ENCODE results near the gene DKKL1.
"Not testable (repeated sequence)": the region's sequence is repeated elsewhere in the genome, so short reads cannot be mapped to it uniquely, and the experiment has no call there.

The DKKL1 gene

GRCh38 chr19:49331616-49332055, 32.0 kb upstream of the DKKL1 start:
- H3K4me3 ChIP-seq (ENCODE audit: low read length), result no peak overlapping the region
- 75% methylated on average over 2 of the region's 2 CpGs for WGBS
- H3K27me3 ChIP-seq (ENCODE audit: insufficient read depth, low read length), result no peaks in the 10 kb centered on the region
- H3K36me3 ChIP-seq (ENCODE audit: insufficient read depth, low read length), result no peaks in the 10 kb centered on the region
- no peak overlapping the region for H3K9ac ChIP-seq (ENCODE audit: low read depth, low read length)
- H3K9me3 ChIP-seq (ENCODE audit: insufficient read depth, low read depth, low read length), result no peaks in the 10 kb centered on the region
- no peaks in the 10 kb centered on the region for H3K4me1 ChIP-seq (ENCODE audit: insufficient read depth, low read length)
- H3K27ac ChIP-seq (ENCODE audit: low read depth, low read length), result no peak overlapping the region

- H3K9ac ChIP-seq (ENCODE audit: low read depth, low read length); H3K27me3 ChIP-seq (ENCODE audit: insufficient read depth, low read length); H3K4me3 ChIP-seq (ENCODE audit: low read length); H3K9me3 ChIP-seq (ENCODE audit: insufficient read depth, low read depth, low read length); H3K4me1 ChIP-seq (ENCODE audit: insufficient read depth, low read length); H3K27ac ChIP-seq (ENCODE audit: low read depth, low read length); H3K36me3 ChIP-seq (ENCODE audit: insufficient read depth, low read length): not testable (repeated sequence)
- WGBS, result 94% methylated on average over 12 of the region's 13 CpGs
These were observed 30.8 kb upstream of the DKKL1 start for GRCh38 chr19:49332691-49333417.

GRCh38 chr19:49333418-49333805, 30.3 kb upstream of the DKKL1 start:
- WGBS, result 73% methylated on average over 3 of the region's 3 CpGs
- H3K9ac ChIP-seq (ENCODE audit: low read depth, low read length), result no peak overlapping the region
- H3K9me3 ChIP-seq (ENCODE audit: insufficient read depth, low read depth, low read length), result no peaks in the 10 kb centered on the region
- no peak overlapping the region for H3K27ac ChIP-seq (ENCODE audit: low read depth, low read length)
- H3K4me1 ChIP-seq (ENCODE audit: insufficient read depth, low read length), result peaks cover 7% of the 10 kb centered on the region; the same call in 1 of the 2 replicates
- no peaks in the 10 kb centered on the region for H3K36me3 ChIP-seq (ENCODE audit: insufficient read depth, low read length)
- H3K27me3 ChIP-seq (ENCODE audit: insufficient read depth, low read length), result peaks cover 11% of the 10 kb centered on the region
- no peak overlapping the region for H3K4me3 ChIP-seq (ENCODE audit: low read length)

- Histone ChIP-seq H3K4me1 (ENCODE audit: insufficient read depth, low read length) (peaks cover 8% of the 10 kb centered on the region; the same call in 1 of the 2 replicates), H3K36me3 (ENCODE audit: insufficient read depth, low read length) (no peaks in the 10 kb centered on the region), H3K27ac (ENCODE audit: low read depth, low read length) (no peak overlapping the region), H3K9ac (ENCODE audit: low read depth, low read length) (no peak overlapping the region), H3K4me3 (ENCODE audit: low read length) (no peak overlapping the region), H3K27me3 (ENCODE audit: insufficient read depth, low read length) (peaks cover 11% of the 10 kb centered on the region), H3K9me3 (ENCODE audit: insufficient read depth, low read depth, low read length) (no peaks in the 10 kb centered on the region)
- WGBS, result 73% methylated on average over 8 of the region's 8 CpGs
These were observed 29.8 kb upstream of the DKKL1 start for GRCh38 chr19:49333811-49334288.

- no peak within 1 kb of the TSS for H3K27ac ChIP-seq (ENCODE audit: low read depth, low read length)
- no peaks in the 10 kb centered on the region for H3K9me3 ChIP-seq (ENCODE audit: insufficient read depth, low read depth, low read length)
- WGBS, result 87% methylated on average over 13 of the region's 13 CpGs
- no peak within 1 kb of the TSS for H3K9ac ChIP-seq (ENCODE audit: low read depth, low read length)
- no peaks in the 10 kb centered on the region for H3K36me3 ChIP-seq (ENCODE audit: insufficient read depth, low read length)
- peaks cover 11% of the 10 kb centered on the region; the same call in 1 of the 2 replicates for H3K4me1 ChIP-seq (ENCODE audit: insufficient read depth, low read length)
- H3K27me3 ChIP-seq (ENCODE audit: insufficient read depth, low read length), result peaks cover 11% of the 10 kb centered on the region
- no peak within 1 kb of the TSS for H3K4me3 ChIP-seq (ENCODE audit: low read length)
These were observed 28.4 kb upstream of the DKKL1 start, which contains the start of gene CD37 for GRCh38 chr19:49335071-49335783. CD37 (plus strand) TSS chr19:49335406; CDS start chr19:49335541, 135 bp downstream.

- Histone ChIP-seq H3K9ac (ENCODE audit: low read depth, low read length) (no peak overlapping the region), H3K27me3 (ENCODE audit: insufficient read depth, low read length) (peaks cover 11% of the 10 kb centered on the region), H3K27ac (ENCODE audit: low read depth, low read length) (no peak overlapping the region), H3K9me3 (ENCODE audit: insufficient read depth, low read depth, low read length) (no peaks in the 10 kb centered on the region), H3K4me1 (ENCODE audit: insufficient read depth, low read length) (peaks cover 14% of the 10 kb centered on the region), H3K36me3 (ENCODE audit: insufficient read depth, low read length) (peaks cover 7% of the 10 kb centered on the region), H3K4me3 (ENCODE audit: low read length) (no peak overlapping the region)
- WGBS, result 93% methylated on average over 13 of the region's 14 CpGs
These were observed 27.7 kb upstream of the DKKL1 start for GRCh38 chr19:49335784-49336481.

- H3K36me3 ChIP-seq (ENCODE audit: insufficient read depth, low read length), result peaks cover 14% of the 10 kb centered on the region
- no peak overlapping the region for H3K27ac ChIP-seq (ENCODE audit: low read depth, low read length)
- no peak overlapping the region for H3K9ac ChIP-seq (ENCODE audit: low read depth, low read length)
- H3K27me3 ChIP-seq (ENCODE audit: insufficient read depth, low read length), result peaks cover 11% of the 10 kb centered on the region
- H3K4me3 ChIP-seq (ENCODE audit: low read length), result no peak overlapping the region
- peaks cover 14% of the 10 kb centered on the region for H3K4me1 ChIP-seq (ENCODE audit: insufficient read depth, low read length)
- no peaks in the 10 kb centered on the region for H3K9me3 ChIP-seq (ENCODE audit: insufficient read depth, low read depth, low read length)
- WGBS, result 88% methylated on average over 9 of the region's 10 CpGs
These were observed 27.0 kb upstream of the DKKL1 start for GRCh38 chr19:49336482-49337266.

GRCh38 chr19:49337267-49338022, 26.2 kb upstream of the DKKL1 start:
- peak overlapping the region; percentile 39 for H3K4me3 ChIP-seq (ENCODE audit: low read length)
- H3K36me3 ChIP-seq (ENCODE audit: insufficient read depth, low read length), result peaks cover 21% of the 10 kb centered on the region
- H3K27ac ChIP-seq (ENCODE audit: low read depth, low read length), result no peak overlapping the region
- no peak overlapping the region for H3K9ac ChIP-seq (ENCODE audit: low read depth, low read length)
- WGBS, result 46% methylated on average over 19 of the region's 19 CpGs
- peaks cover 11% of the 10 kb centered on the region for H3K27me3 ChIP-seq (ENCODE audit: insufficient read depth, low read length)
- no peaks in the 10 kb centered on the region for H3K9me3 ChIP-seq (ENCODE audit: insufficient read depth, low read depth, low read length)
- H3K4me1 ChIP-seq (ENCODE audit: insufficient read depth, low read length), result peaks cover 14% of the 10 kb centered on the region

GRCh38 chr19:49338023-49338677, 25.5 kb upstream of the DKKL1 start:
- no peak overlapping the region for H3K27ac ChIP-seq (ENCODE audit: low read depth, low read length)
- H3K4me3 ChIP-seq (ENCODE audit: low read length), result peak overlapping the region; percentile 39
- 4% methylated on average over 34 of the region's 34 CpGs for WGBS
- H3K27me3 ChIP-seq (ENCODE audit: insufficient read depth, low read length), result peaks cover 11% of the 10 kb centered on the region
- H3K4me1 ChIP-seq (ENCODE audit: insufficient read depth, low read length), result peaks cover 14% of the 10 kb centered on the region
- H3K9me3 ChIP-seq (ENCODE audit: insufficient read depth, low read depth, low read length), result no peaks in the 10 kb centered on the region
- peaks cover 28% of the 10 kb centered on the region for H3K36me3 ChIP-seq (ENCODE audit: insufficient read depth, low read length)
- 0 out of 2 replicates have a peak overlapping the region, but pooled peaks have one; percentile 27 for H3K9ac ChIP-seq (ENCODE audit: low read depth, low read length)

Data from HUES64 (cell line).